ENCODE results near the gene RPL10. TPM values are rescaled to one million over a fixed set of nuclear protein-coding genes. Genes with fewer than 3 reads are reported as not detected.

Gene RPL10
- total and polyA plus RNA-seq, 2 of the 8 experiments (the other 6 are each of a cell fraction or from before 2014, with no cell fraction given) = 2,633 to 4,293 TPM

- TF ChIP-seq CTCF (IDR thresholded peaks at IDR 0.05; ENCODE audit: control extremely low read depth in 1 of 3, insufficient read depth in 1 of 3, low read depth in 1 of 3, low read length in 3 of 3) = no peak
- TF ChIP-seq ATF3 (IDR thresholded peaks at IDR 0.05; ENCODE audit: insufficient read depth, low read depth, low read length) = no peak
- no peak for TF ChIP-seq CTBP2 (IDR thresholded peaks at IDR 0.05; ENCODE audit: borderline replicate concordance, insufficient read depth, insufficient read length, low read length)
- TF ChIP-seq CHD2 (IDR thresholded peaks at IDR 0.05; ENCODE audit: low read length) = no peak
- TF ChIP-seq RFX5 (IDR thresholded peaks at IDR 0.05; ENCODE audit: borderline replicate concordance, low read depth, low read length) = no peak
- no peak for TF ChIP-seq HDAC2 (IDR thresholded peaks at IDR 0.05; ENCODE audit: borderline replicate concordance in 1 of 2, low read depth in 2 of 2, low read length in 2 of 2)
- TF ChIP-seq SP4 (IDR thresholded peaks at IDR 0.05; ENCODE audit: low read length) = no peak
- TF ChIP-seq NRF1 (IDR thresholded peaks at IDR 0.05; ENCODE audit: low read depth, low read length) = no peak
Observed at GRCh38 chrX:154419189-154419588, 21.0 kb downstream of the RPL10 start (continued).
